GM21381 (cell line): ENCODE data around the gene ADAT2.

Source experiments
- ATAC-seq: cut with Tn5 transposase; IDR thresholded peaks from one replicate; pipeline ENCODE4 v1.9.1; 2021; ENCODE audit warnings: mild to moderate bottlenecking, moderate library complexity; ENCODE audit not compliant: unreplicated experiment

ADAT2 gene

DNA sequence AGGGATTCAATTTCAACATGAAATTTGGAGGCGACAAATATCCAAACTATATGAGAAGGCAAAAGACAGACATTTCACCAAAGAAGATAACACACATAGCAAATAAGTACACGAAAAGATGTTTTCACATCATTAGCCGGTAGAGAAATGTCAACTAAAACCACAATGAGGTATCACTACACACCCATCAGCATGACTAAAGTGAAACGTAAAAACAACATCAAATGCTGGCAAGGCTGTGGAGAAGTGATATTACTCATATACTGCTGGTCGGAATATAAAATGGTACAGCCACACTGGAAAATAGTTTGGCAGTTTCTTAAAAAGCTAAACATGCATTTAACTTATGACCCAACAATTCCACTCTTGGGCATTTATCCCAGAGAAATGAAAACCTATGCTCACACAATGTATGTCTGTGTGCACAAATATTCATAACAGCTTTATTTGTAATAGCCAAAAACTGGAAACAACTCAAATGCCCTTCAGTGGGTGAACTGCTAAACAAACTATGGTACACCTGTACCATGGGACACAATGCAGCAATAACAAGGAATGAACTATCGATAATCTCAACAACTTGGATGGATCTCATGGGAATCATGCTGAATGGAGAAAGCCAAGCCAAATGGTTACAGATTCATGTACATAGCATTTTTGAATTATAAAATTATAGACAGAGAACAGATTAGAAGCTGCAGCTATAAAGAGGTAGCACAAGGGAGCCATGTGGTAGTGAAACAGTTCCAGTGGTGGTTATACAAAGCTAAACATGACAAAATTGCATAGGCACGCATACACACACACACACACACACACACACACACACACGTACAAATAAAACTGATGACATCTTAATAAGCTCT is 8.6 kb downstream of the ADAT2 start:
- no peak for ATAC-seq

DNA sequence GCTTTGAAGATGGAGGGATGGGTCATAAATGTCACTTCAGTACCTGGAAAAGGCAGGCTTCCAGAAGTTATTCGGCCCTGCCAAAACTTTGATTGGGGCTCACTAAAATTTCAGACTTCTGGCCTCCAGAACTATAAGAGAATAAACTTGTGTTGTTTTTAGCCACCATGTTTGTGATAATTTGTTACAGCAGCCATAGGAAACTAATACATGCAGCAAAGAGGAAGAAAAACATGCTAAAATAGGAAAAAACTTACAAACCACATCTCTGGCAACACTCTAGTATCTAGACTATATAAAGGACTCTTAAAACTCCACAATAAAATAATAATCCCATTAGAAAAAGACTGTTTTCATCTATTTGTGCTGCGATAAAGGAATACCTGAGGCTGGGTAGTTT is 9.5 kb downstream of the ADAT2 start:
- ATAC-seq = no peak

DNA sequence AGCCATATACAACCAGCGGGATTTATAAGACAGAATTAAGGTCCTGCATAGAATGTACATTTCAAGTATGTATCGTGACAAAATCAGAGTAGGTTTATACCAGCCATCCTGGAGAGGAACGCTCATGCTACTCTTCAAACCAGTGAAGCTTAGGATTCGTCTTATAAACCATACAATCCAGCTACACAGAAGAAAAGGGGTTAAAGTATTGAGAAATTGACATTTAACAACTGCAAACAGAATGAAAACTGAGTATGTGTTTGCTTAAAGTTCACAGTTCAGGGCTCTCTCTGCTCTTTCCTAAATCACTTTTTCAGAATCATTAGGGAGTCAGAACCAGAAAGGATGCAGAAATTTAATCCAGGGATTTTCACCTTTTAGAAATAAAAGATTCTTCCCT is 17.9 kb downstream of the ADAT2 start:
- ATAC-seq = no peak

DNA sequence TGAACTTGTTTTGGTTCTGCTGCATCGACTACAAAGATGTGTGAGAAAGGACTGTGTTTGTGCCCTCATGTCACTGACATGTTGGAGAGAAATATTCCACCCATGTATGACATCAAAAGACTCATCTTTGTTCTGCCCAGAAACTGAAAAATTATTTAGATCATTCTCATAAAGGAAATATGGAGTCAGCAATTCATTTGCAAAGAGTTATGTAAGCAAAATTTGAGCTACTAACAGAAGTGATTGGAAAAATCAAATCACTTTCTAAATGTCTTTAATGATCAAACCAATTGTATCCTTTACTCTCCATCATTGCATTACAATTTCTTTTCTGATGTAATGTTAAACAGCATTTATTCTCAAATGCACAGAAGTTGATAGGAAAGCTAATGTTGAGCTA is 19.3 kb downstream of the ADAT2 start:
- ATAC-seq = no peak

DNA sequence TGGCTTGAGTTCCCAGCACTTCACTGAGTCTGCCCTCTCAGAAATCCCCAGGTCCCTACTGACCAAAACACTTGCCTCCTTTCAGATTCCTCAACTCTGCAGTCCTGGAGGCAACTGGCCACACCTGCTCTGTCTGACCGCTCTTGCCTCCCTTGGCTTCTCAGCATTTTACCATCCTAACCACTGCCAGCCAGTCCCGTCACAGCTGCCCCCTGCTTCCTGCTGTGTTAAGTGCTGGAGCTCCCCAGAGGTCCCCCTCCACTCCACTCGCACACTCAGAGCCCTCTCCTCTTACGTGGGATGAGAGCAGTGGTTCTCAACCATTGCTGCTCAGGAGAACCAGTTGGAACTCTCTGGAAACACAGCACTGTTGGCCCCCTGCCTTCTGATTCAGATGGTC is 20.5 kb downstream of the ADAT2 start:
- ATAC-seq = no peak

DNA sequence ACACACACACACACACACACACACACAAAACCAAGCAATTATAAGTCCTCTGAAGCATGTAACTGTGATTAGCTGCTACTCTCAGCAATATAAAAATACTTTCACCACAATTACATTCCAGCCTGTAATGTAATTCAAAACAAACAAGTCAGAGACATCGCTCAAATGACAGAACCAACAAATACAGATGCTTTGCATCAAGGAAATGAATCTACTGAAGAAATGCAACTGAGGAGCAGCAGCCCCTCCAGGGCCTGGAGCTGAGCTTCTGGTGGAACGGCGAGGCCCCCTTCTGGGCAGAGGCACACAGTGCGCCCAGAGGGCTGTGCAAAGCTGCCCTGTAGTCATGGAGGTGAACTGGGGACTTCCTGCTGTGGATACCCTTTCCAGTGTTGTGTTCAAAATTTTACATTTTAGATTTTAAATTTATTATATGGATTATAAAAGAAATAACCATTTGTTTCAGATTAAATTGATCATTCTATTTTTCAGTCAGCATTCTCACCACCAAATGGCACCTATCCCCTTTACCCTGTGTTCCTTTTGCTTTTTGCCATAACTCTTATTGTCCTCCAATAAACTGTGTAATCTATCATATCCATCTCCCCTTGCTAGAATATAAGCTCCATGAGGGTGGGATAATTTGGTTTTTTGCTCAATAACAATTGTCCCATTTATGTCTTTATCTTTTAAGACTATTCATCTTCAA is 23.2 kb downstream of the ADAT2 start:
- ATAC-seq = peak; percentile 100

DNA sequence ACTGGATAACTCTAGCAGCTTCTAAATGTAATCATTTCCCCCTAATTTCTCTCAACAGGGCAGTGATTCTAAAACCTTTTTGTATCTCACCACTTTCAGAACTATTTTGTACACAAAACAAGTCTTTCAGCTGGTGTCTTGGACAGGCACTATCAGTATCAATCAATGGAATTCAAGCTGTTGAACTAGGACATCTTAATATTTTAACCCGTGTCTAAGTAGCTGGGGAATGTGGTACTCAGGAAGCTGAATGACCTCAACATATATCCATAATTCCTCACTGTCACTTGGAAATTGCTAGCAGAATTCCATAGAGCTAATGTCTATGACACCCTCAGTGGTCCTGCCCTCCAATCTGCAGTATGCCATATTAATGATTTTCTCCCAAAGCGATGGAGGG is 24.5 kb downstream of the ADAT2 start:
- no peak for ATAC-seq

DNA sequence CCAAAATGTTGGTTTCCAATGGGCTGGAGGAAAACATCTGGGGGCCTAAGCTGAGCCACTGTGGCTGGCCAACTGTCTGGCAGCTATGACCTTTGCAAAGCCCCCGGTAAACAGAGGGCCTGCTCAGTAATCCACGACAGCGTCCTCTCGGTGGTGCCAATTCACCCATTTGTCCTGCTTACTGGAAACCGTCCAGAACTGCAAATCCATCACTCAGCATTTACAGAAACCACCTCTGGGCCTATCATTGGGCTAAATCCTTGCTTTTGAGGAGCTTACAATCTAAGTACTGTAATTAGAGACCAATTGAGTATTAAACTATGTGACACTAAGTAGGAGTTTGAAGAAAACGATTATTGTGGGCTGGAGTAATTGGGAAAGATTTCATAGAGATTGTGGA is 31.0 kb downstream of the ADAT2 start:
- no peak for ATAC-seq

DNA sequence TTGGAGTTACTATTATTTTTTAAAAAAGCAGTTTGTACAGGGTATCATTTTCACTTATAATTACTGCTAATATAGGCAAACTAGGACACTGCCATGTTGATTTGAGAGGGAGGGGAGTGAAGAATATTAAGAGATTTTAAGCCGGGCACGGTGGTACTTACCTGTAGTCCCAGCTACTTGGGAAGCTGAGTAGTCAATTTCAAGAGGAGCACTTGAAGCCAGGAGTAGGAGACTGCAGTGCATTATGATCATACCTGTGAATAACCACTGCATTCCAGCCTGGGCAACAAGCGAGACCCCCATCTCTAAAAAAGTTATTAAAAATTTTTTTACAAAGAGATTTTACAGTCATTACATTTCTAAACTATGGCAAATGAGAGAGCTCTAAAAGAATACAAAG is 35.7 kb downstream of the ADAT2 start:
- no peak for ATAC-seq

DNA sequence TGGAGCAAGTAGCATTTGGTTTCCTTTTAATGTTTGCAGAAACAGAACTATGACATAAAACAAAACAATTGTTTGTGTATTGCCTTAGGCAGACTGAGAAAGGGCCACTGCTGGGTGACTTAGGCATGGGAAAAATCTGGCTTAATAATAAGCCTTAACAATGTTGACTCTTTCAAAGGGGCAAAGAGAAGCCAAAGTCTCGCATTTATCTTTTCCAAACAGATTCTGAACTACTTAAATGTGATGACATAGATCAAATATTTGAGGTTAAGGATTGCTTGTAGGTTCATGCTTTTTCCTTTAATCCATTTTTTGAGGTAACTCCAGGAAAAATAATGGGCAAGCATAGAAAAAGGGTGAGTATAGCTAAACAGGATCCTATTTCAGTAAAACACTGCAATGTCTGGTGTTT is 39.6 kb downstream of the ADAT2 start:
- ATAC-seq = no peak

DNA sequence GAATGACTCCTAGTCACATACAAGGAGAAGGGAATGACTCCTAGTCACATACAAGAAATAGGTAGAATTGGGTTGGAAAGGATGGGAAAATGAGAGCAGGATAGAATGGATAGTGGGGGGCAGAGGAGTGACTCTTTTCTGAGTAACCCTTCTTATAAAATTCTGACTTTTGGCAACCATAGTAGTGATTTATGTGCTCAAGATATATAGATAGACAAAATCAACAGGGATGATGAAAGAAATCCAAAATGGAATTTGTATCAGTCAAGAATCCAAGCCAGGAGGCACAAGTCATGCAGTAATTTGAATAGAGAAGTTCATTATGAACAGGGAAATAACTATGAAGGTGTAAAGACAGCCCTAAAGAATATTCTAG is 41.7 kb downstream of the ADAT2 start:
- ATAC-seq = no peak

DNA sequence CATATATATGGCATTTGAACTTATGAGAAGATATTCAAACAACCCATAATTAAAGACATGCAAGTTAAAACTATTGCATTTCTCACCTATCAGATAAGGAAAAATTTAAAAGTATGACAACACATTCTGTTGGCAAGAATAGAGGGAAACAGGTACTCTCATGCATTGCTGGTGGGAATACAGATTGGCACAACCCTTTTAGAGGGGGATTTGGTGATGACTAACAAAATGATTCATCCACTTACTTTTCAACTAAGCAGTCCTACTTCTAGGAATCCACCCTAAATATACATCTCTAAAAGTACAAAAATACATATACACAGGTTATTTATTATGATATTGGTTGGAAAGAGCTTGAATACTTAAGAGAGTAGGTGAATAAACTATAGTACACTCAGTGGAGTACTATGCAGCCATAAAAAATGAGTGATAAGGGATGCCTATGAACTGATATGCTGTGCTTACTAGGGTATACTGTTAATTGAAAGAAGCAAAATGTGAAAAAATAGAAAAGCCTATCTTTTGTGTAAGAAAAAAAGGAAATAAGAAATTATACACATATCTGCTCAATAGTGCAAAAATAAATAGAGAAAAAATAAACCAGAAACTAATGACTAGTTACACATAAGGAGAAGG is 42.2 kb downstream of the ADAT2 start:
- no peak for ATAC-seq

DNA sequence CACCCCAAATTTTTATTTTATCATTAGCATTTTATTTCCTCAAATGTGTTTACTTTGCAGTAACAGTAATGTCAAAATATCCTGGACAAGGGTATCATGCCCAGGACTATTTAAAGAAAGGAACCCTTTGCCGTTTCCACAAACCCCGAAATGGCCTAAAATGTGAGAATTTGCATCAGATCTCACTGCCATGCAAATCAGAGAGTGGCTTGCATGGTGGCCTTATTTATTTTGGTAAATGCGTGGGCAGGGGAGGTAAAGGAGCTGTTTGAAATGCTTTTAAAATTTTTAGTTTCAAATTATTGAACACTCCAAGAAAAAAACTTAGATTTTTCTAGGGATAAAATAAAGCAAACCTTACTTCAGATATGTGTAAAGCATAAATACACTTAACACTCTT is 43.8 kb downstream of the ADAT2 start:
- ATAC-seq = no peak

DNA sequence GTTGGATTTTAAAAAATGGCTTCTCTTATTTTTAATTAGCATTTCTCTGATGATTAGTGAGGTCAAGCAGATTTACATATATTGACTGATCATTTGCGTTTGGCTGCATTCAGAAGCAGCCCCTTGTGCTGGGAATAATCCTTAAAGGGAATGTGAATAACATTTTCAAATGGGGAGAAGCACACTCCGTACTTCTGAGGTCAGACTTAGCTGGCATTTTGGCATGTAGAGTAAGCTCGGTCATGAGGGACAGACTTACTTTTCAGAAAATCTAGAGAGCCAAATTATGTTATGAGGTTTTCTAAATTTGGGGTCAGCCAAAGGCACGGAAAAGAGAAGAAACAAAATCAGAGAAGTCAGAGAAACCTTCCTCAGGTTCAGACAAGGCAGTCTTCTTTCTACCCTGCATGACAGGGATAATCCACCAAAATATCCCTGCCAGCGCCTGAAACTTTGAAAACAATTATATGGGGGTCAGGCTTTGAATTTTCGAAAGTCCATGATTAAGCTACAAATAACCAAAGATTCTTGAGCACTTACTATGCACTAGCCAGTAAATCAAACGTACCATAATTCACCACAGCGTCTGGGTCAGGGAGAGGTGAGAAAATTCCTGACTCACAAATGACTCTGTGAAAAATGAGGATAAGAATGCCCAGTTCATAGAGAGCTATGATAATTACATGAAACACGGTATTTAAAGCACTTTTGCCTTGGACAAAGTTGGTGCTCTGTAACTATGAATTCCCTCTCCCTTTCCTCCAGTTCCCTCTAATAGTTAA is 44.9 kb downstream of the ADAT2 start:
- no peak for ATAC-seq

DNA sequence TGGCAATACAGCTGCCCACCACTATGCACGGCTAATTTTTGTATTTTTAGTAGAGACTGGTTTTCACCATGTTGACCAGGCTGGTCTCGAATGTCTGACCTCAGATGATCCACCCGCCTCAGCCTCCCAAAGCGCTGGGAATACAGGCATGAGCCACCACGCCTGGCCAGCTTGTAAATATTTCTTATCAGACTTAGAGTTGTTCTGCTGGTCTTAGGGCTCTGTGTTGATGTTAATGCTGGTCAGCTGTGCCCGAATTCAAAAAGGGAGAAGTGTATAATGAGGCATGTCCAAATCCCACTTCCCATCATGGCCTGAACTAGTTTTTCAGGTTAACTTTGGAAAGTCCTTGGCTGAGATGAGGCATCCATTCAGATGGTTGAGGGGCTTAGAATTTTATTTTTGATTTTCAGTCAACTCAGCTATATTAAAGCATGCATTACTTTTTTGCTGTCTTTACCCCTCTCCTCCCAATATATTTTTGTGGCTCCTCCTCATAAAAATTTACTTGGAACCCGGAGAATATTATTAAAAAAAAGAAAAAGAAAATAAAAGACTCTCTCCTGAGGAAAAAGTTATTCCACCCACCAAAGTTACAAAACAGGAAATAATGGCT is 47.7 kb downstream of the ADAT2 start:
- ATAC-seq = no peak

DNA sequence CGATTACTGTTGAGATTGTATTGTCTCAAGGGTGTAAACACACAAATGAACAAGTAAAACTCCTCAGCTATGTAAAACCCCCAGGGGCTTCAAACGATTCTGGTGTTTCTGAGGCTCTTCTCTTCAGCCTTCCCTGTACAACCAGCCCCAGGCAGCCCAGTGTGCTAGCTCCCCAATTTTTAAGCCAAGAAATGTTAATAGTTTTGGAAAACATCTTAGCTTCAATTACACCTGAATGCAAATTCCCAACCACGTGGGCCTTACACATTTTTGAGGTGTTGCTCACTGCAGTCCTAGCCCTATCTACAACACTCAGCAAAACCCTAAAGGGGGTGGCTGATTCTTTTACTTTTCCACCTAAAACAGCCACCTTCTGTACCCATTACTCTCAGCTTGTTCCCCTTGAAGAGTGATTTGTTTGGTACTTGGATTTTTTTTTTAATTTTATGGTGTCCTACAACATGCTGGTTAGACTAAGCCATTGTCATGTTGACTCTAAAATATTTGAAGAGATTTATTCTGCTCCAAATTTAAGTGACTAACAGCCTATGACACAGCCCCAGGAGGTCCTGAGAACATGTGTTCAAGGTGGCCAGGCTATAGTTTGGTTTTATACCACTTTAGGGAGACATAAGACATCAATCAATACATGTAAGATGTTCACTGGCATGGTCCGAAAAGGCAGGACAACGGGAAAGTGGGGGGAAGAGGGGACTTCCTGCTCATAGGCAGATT is 48.7 kb downstream of the ADAT2 start:
- no peak for ATAC-seq

DNA sequence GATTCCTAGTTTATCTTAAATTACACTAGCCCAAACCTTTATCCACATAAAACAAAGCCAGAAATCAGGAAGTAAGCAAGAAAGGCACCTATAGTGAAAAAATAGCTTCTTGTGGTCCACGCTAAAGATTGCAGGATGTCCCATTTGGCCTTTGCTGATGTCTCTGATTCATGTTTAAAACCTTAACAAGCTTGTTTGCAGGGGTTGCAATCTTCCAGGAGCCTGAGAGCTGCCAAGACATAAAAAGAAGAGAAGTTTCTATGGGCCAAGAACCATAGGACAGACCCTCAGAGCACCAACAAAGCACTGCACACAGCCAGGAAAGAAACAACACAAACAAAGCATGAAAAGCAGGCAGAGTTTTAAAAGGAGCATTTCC is 49.4 kb downstream of the ADAT2 start:
- ATAC-seq = no peak

DNA sequence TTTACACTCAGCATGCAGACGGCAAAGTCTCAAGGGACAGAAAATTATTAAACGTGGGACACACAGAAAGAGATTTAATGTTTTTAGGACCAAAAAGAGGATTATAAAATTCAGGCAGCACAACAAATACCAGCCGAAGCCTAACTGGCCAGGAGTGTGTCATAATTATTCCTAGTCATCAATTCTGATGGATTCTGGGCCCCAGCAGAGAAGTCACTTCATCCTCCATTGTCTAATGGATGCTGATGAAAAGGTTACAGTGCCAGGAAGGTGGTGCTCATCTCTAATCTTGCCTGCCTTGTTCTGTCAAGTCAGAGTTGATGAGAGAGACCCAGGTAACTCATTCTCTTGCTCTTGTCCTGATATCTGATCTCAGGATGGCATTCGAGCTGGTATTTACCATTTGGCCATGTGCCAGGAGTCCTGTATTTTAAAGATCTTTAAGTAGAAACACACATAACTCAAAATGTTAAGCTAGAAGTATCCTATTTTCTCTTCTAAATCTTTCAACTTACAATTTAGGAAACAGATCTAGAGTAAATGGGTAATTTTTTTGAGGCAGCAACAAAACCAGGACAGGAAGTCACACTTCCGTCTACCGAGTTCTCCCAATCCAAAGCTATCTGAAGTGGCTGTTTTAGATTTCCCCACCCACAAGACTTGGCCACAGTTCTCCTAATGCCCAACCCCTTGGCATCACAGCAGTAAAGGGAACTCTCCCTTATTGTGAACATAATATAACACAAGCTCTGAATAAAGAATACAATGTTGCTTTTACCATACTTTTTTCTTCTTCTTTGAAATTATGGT is 50.0 kb downstream of the ADAT2 start:
- no peak for ATAC-seq

DNA sequence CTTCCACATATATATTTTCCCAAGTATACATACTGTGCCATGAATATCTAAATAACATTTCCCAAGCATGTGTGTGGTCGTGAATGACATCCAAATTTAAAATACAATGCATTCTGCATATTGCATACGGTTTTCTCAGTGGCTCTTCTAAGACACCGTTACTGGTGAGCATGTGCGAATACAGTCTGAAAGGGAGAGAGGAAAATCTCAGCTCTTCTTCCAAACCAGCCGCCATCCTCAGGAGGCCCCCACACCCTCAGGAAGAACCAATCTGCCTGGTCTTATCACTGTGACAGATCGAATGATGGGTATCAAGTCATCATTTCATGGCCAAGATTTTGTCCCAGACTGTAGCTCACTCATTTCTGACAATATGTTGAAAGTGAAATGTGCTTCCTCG is 50.7 kb downstream of the ADAT2 start:
- no peak for ATAC-seq
